ENCODE results near the gene ADAMTS17. TPM values are rescaled to one million over a fixed set of nuclear protein-coding genes. Genes with fewer than 3 reads are reported as not detected.

The ADAMTS17 gene
- total RNA-seq, 4 donors from 2014 or later = 4.5 to 11.4 (median 6.6) TPM

- Histone ChIP-seq H3K27me3 (no peaks in the 10 kb centered on the region), H3K4me3 (no peak overlapping the region), H3K4me1 (peaks cover 0 to 25% (median 4%) of the 10 kb centered on the region in 3 donors), H3K36me3 (no peaks in the 10 kb centered on the region), H3K9me3 (no peaks in the 10 kb centered on the region), H3K27ac (no peak overlapping the region)
- intact Hi-C loops (cut with DNase I) = no loop called here
- WGBS, 2 donors = 71 to 98% methylated on average over 2 to 6 of the region's 6 CpGs
- no peak for DNase-seq
- TF ChIP-seq POLR2A (IDR thresholded peaks at IDR 0.05) = no peak
- TF ChIP-seq CTCF (IDR thresholded peaks at IDR 0.05) = no peak
These were observed 152.5 kb downstream of the ADAMTS17 start for GRCh38 chr15:100189319-100189718.

GRCh38 chr15:100187677-100188076 lies 154.1 kb downstream of the ADAMTS17 start:
- DNase-seq = no peak
- TF ChIP-seq CTCF (IDR thresholded peaks at IDR 0.05) (no peak), POLR2A (IDR thresholded peaks at IDR 0.05) (no peak)

GRCh38 chr15:100186960-100187359 lies 154.8 kb downstream of the ADAMTS17 start:
- Histone ChIP-seq H3K9me3 (no peaks in the 10 kb centered on the region), H3K4me1 (peaks cover 0 to 15% (median 4%) of the 10 kb centered on the region in 3 donors), H3K27ac (no peak overlapping the region), H3K36me3 (no peaks in the 10 kb centered on the region), H3K4me3 (no peak overlapping the region), H3K27me3 (no peaks in the 10 kb centered on the region)
- no peak for DNase-seq
- intact Hi-C loops (cut with DNase I) = no loop called here
- WGBS, 2 donors = 79 to 84% methylated on average over 6 of the region's 6 CpGs
- TF ChIP-seq POLR2A (IDR thresholded peaks at IDR 0.05) (no peak), CTCF (IDR thresholded peaks at IDR 0.05) (no peak)

More at GRCh38 chr15:100187677-100188076, 154.1 kb downstream of the ADAMTS17 start:
- Histone ChIP-seq H3K4me3 (no peak overlapping the region), H3K27me3 (no peaks in the 10 kb centered on the region), H3K27ac (no peak overlapping the region), H3K36me3 (no peaks in the 10 kb centered on the region), H3K9me3 (no peaks in the 10 kb centered on the region), H3K4me1 (peaks cover 0 to 22% (median 4%) of the 10 kb centered on the region in 3 donors)
- WGBS, 2 donors = 84 to 94% methylated on average over 7 to 8 of the region's 8 CpGs
- intact Hi-C loops (cut with DNase I) = no loop called here

- Histone ChIP-seq H3K9me3 (no peaks in the 10 kb centered on the region), H3K27ac (no peak overlapping the region), H3K4me1 (peaks cover 0 to 9% (median 3%) of the 10 kb centered on the region in 3 donors), H3K4me3 (no peak overlapping the region), H3K27me3 (no peaks in the 10 kb centered on the region), H3K36me3 (no peaks in the 10 kb centered on the region)
- intact Hi-C loops (cut with DNase I) = no loop called here
- TF ChIP-seq CTCF (IDR thresholded peaks at IDR 0.05) = no peak
- WGBS, 2 donors = 91 to 93% methylated on average over 5 of the region's 5 CpGs
- no peak for DNase-seq
These were observed 155.4 kb downstream of the ADAMTS17 start for GRCh38 chr15:100186366-100186765.

- Histone ChIP-seq H3K4me3 (no peak overlapping the region), H3K27ac (no peak overlapping the region), H3K9me3 (no peaks in the 10 kb centered on the region), H3K4me1 (no peaks in the 10 kb centered on the region), H3K36me3 (no peaks in the 10 kb centered on the region), H3K27me3 (no peaks in the 10 kb centered on the region)
- intact Hi-C loops (cut with DNase I) = no loop called here
- TF ChIP-seq POLR2A (IDR thresholded peaks at IDR 0.05) (no peak), CTCF (IDR thresholded peaks at IDR 0.05) (no peak)
- DNase-seq = no peak
- 96% methylated on average over 3 to 4 of the region's 4 CpGs for WGBS, 2 donors
These were observed 157.8 kb downstream of the ADAMTS17 start for GRCh38 chr15:100183921-100184495.
